SKM-1 (cell line): ENCODE measurements around the gene MSRB3.
"Not testable (repeated sequence)": the region's sequence is repeated elsewhere in the genome, so short reads cannot be mapped to it uniquely, and the experiment has no call there.

Source experiments
- DNase-seq: peaks from one replicate; lab custom pipeline; 2025; ENCODE audit not compliant: unreplicated experiment; lab: John Stamatoyannopoulos, UW

Gene MSRB3

GRCh38 chr12:65450625-65451024, 172.1 kb downstream of the MSRB3 start:
- no peak for DNase-seq

DNA sequence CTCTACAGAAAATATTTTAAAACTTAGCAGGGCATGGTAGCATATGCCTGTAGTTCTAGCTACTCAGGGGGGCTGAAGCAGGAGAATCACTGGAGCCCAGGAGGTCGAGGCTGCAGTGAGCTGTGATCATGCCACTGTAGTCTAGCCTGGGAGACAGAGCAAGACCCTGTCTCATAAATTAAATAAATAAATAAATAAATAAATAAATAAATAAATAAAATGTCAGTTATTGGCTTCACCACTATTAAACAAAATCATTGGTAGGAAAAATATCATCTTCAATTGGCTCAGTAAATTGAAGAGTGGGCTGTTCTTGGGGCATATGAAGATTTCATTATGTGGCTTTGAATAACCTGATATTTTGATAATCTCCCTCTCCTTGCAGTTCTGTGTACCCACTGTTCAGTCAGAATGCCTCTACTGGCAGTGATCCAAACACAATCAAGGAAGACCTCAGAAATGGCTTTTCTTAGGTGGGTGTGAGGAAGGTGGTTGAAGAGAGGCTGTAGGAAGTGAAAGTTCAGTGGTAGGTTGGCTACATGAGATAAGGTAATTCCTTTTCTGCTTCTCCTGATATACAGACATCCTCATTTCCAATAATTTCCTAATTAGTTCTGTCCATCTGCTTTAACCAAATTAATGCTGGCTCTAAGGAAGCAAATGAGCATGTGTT, 175.8 kb downstream of the MSRB3 start:
- no peak for DNase-seq

DNA sequence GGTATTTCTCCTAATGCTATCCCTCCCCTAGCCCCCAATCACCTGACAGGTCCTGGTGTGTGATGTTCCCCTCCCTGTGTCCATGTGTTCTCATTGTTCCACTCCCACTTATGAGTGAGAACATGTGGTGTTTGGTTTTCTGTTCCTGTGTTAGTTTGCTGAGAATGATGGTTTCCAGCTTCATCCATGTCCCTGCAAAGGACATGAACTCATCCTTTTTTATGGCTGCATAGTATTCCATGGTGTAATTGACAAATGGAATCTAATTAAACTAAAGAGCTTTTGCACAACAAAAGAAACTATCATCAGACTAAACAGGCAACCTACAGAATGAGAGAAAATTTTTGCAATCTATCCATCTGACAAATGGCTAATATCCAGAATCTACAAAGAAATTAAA, 178.9 kb downstream of the MSRB3 start:
- not testable (repeated sequence) for DNase-seq

- DNase-seq = no peak
Measured at GRCh38 chr12:65458718-65459117, 180.2 kb downstream of the MSRB3 start.

GRCh38 chr12:65459545-65459944, 181.1 kb downstream of the MSRB3 start:
- DNase-seq = no peak

GRCh38 chr12:65460063-65460462, 181.6 kb downstream of the MSRB3 start:
- no peak for DNase-seq

- DNase-seq = no peak
Measured at GRCh38 chr12:65461017-65461416, 182.5 kb downstream of the MSRB3 start.

DNA sequence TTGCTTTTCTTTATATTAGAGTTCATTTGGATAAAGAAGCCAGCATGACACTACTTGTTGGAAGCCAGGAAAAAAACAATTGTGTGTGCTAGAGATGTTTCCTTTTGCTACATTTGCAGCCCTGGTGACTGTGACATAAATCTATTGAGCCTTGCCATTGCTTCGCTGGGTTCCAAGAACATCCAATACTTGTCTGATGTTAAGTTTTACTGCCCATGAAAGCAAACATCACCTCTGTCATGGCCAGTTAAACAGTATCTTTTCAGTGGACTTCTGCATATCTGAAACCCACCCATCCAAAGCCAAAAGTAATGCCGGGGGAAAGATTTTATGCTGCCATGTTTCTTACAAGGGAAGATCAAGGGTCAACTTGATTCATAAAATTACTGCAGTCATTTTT, 184.0 kb downstream of the MSRB3 start:
- DNase-seq = no peak

GRCh38 chr12:65463082-65463481, 184.6 kb downstream of the MSRB3 start:
- DNase-seq = no peak

GRCh38 chr12:65463611-65464010, 185.1 kb downstream of the MSRB3 start:
- DNase-seq = no peak

- no peak for DNase-seq
Measured at GRCh38 chr12:65464930-65465329, 186.4 kb downstream of the MSRB3 start.

DNA sequence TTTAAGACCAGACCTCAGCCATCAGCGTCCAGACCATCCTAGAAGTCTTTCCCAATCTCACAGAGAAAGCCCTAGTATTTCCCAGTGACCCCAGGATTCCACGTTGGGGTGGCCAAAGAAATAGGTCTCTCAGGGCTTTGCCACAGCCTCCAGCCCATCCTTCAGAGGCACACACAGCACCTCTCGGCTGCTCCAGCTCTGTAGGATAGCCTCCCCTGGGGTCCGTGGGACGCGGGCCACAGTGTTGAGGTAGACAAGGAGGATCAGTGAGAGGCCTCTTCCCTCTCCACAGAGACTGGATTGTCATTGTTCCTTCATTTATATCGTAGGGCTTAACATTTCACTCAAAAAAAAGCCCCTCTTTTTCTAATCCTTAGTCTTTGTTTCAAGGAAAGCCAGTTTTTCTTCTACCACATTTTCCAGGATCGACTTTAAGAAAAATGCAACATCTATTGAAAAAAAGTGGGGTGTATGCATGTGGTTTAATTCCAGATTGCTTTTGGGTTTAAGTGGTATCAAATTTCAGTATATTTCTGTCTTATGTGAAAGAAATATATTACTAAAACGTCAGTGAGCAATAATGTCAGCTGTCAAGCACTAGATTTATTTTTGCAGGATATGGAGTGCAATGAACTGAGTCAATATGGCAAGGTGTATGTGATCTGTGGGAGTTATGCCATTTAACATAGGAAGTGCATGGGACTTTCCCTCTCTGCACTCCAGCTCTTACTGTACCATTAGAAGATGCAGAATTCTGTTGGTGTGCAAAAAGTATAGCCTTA, 187.5 kb downstream of the MSRB3 start:
- no peak for DNase-seq

DNA sequence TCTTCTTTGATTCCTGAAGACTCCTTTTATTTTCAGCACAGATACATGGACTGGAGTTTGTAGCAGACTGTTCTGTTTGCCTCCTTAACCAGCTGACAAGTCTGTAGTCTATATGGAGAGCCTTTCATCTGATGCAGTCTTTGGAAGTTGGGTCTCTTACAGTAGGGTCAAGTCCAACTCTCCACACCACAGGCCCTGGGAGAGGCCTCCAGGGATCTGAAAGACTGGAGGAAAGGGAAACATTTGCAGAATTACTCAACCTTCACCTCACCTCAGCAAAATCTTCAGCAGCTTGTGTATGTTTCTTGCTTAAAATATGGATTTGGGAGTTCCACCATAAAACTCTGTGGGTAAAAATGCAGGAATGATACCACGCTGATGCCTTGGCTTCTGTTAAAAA, 188.4 kb downstream of the MSRB3 start:
- no peak for DNase-seq

GRCh38 chr12:65470256-65470655, 191.8 kb downstream of the MSRB3 start:
- no peak for DNase-seq

DNA sequence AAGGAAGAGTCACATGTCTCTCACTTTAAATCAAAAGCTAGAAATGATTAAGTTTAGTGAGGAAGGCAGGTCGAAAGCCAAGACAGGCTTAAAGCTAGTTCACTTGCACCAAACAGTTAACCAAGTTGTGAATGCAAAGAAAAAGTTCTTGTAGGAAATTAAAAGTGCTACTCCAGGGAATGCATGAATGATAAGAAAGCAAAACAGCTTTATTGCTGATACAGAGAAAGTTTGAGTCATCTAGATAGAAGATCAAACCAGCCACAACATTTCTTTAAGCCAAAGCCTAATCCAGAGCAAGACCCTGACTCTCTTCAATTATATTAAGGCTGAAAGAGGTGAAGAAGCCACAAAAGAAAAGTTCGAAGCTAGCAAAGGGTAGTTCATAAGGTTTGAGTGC, 193.6 kb downstream of the MSRB3 start:
- no peak for DNase-seq

DNA sequence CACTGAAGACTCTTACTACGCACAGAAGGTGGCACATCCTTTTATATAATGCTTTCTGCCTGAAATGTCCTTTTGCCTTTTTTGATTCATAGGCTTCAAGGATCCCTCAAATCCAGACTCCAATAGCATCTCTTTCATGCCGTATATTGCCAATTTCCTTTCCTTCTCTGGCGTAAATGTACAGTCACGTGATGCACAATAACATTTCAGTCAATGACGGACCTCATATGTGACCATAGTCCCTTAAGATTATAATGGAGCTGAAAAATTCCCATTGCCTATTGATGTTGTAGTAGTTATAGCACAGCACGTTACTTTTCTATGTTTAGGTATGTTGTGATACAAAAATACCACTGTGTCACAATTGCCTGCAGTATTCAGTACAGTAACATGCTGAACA, 196.3 kb downstream of the MSRB3 start:
- no peak for DNase-seq

- no peak for DNase-seq
Measured at GRCh38 chr12:65477721-65478120, 199.2 kb downstream of the MSRB3 start.

GRCh38 chr12:65483891-65484516, 205.5 kb downstream of the MSRB3 start:
- not testable (repeated sequence) for DNase-seq

- no peak for DNase-seq
Measured at GRCh38 chr12:65488197-65488596, 209.7 kb downstream of the MSRB3 start.

GRCh38 chr12:65490250-65490649, 211.8 kb downstream of the MSRB3 start:
- DNase-seq = no peak

DNA sequence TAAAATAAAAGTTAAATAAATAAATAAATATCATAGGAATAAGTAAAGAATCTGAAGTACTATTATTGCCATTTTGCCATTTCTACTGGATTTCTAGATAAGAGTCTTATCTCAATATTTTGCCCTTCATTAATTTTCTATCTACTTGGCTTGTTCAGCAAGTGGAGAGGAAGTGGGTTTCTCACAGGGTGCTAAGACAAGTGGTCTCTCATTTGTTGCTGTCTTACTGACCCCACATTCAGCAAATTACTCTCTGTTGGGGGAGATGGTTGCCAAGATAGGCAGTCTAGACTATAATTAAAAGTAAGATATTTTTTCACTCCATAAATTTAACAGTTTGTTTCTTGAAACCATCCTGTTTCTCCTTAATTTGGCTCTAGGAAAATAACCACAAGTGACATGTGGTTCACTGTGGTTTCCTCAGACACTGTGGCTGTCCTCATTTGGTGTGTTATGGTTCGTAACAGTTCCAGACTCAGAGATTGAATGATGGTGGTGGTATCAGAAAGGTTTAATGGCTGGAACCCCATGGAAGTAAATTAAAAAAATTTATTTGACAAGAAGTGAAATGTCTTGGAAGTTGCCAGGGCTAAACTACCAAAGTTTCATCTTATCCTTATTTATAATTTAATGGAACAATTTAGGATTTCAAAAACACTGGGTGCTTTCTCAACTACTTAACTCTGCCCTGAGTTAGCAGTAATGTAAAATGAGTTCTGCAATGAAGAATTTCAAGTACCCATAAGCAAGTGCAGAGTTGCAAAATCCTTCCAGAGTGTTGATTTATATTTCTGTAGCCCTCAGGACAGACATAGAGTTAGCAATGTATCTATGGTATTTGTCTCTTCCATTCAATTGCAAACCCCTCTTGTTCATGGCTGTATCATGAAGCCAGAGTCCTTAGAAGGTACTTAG, 214.8 kb downstream of the MSRB3 start:
- no peak for DNase-seq
